Measurements from ENCODE around the gene SNRNP200. TPM values are rescaled to one million over a fixed set of nuclear protein-coding genes. Genes with fewer than 3 reads are reported as not detected.
A peak's percentile ranks its signal among the peaks of the same experiment; 100 is the strongest.

Gene SNRNP200
- total RNA-seq: 185 and 208 TPM in 2 replicates

GRCh38 chr2:96305091-96305978 lies at the start of gene SNRNP200:
TSS of gene SNRNP200 (minus strand) at chr2:96305546. CDS start at chr2:96305437, 109 bp downstream.
- DNase-seq: peak; percentile 84
- ATAC-seq (ENCODE audit: low read depth): peak; percentile 95
- no peaks in the 10 kb centered on the region for H3K27me3 Mint-ChIP-seq
- peaks cover 51% of the 10 kb centered on the region for H3K36me3 Mint-ChIP-seq (ENCODE audit: low read depth)
- no peak for TF ChIP-seq CTCF (IDR thresholded peaks at IDR 0.05)
- peaks cover 45% of the 10 kb centered on the region for H3K4me1 Mint-ChIP-seq
- no peaks in the 10 kb centered on the region for H3K9me3 Mint-ChIP-seq
- ChIA-PET POLR2A (interaction anchor here (0.5 to 2.6 kb wide), 16 partner anchors 10 to 469 kb away, joined by 3 to 44 read pairs (median 5); partner anchors contain the start of genes CIAO1, ITPRIPL1, NCAPH and STARD7), CTCF (interaction anchor here (0.8 to 1.8 kb wide), 2 partner anchors 15 to 249 kb away, joined by 3 to 4 read pairs; no protein-coding TSS in a partner anchor)
- peak within 1 kb of the TSS; percentile 97 for H3K27ac Mint-ChIP-seq
- intact Hi-C loops (cut with micrococcal nuclease): loop anchor here (1.0 to 5.0 kb wide), 7 partner anchors 17 to 455 kb away; partner anchors contain the start of genes CIAO1, CNNM4 and NCAPH
- peak within 1 kb of the TSS; percentile 97 for H3K4me3 Mint-ChIP-seq

- Mint-ChIP-seq H3K4me1 (no peaks in the 10 kb centered on the region), H3K27me3 (no peaks in the 10 kb centered on the region), H3K4me3 (no peak overlapping the region), H3K27ac (no peak overlapping the region), H3K36me3 (ENCODE audit: low read depth) (no peaks in the 10 kb centered on the region), H3K9me3 (no peaks in the 10 kb centered on the region)
- ChIA-PET CTCF (no interaction called here), POLR2A (no interaction called here)
- TF ChIP-seq CTCF (IDR thresholded peaks at IDR 0.05): no peak
- ATAC-seq (ENCODE audit: low read depth) (no peak), DNase-seq (no peak)
- intact Hi-C loops (cut with micrococcal nuclease): no loop called here
Measured at GRCh38 chr2:96354492-96354891, 49.1 kb upstream of the SNRNP200 start.

- POLR2A ChIA-PET: interaction anchor here (0.5 kb wide), 1 partner anchor 20 kb away, joined by 3 read pairs; no protein-coding TSS in a partner anchor
- CTCF ChIA-PET: no interaction called here
- Mint-ChIP-seq H3K27ac (no peak overlapping the region), H3K27me3 (no peaks in the 10 kb centered on the region), H3K9me3 (no peaks in the 10 kb centered on the region), H3K36me3 (ENCODE audit: low read depth) (no peaks in the 10 kb centered on the region), H3K4me3 (no peak overlapping the region), H3K4me1 (no peaks in the 10 kb centered on the region)
- ATAC-seq (ENCODE audit: low read depth) (no peak), DNase-seq (no peak)
- intact Hi-C loops (cut with micrococcal nuclease): no loop called here
- no peak for TF ChIP-seq CTCF (IDR thresholded peaks at IDR 0.05)
Measured at GRCh38 chr2:96353606-96354101, 48.3 kb upstream of the SNRNP200 start.

- TF ChIP-seq CTCF (IDR thresholded peaks at IDR 0.05): no peak
- no peaks in the 10 kb centered on the region for H3K36me3 Mint-ChIP-seq (ENCODE audit: low read depth)
- no peaks in the 10 kb centered on the region for H3K9me3 Mint-ChIP-seq
- ChIA-PET CTCF (no interaction called here), POLR2A (interaction anchor here (0.5 kb wide), 1 partner anchor 19 kb away, joined by 3 read pairs; no protein-coding TSS in a partner anchor)
- no peak overlapping the region for H3K27ac Mint-ChIP-seq
- H3K4me3 Mint-ChIP-seq: no peak overlapping the region
- no peaks in the 10 kb centered on the region for H3K27me3 Mint-ChIP-seq
- DNase-seq: no peak
- no peaks in the 10 kb centered on the region for H3K4me1 Mint-ChIP-seq
- no peak for ATAC-seq (ENCODE audit: low read depth)
- intact Hi-C loops (cut with micrococcal nuclease): no loop called here
Measured at GRCh38 chr2:96353032-96353561, 47.8 kb upstream of the SNRNP200 start.

GRCh38 chr2:96347395-96347794 lies 42.0 kb upstream of the SNRNP200 start:
- ChIA-PET CTCF (interaction anchor here (1.0 kb wide), 1 partner anchor 167 kb away, joined by 3 read pairs; no protein-coding TSS in a partner anchor), POLR2A (no interaction called here)
- intact Hi-C loops (cut with micrococcal nuclease): no loop called here
- no peak for TF ChIP-seq CTCF (IDR thresholded peaks at IDR 0.05)
- DNase-seq (no peak), ATAC-seq (ENCODE audit: low read depth) (no peak)
- Mint-ChIP-seq H3K9me3 (no peaks in the 10 kb centered on the region), H3K27me3 (no peaks in the 10 kb centered on the region), H3K4me3 (no peak overlapping the region), H3K4me1 (peaks cover 33% of the 10 kb centered on the region), H3K36me3 (ENCODE audit: low read depth) (no peaks in the 10 kb centered on the region), H3K27ac (no peak overlapping the region)

Data from activated B cell treated with CpG ODN at 0.5 μM for 24 hours (primary cell).